Parathyroid adenoma (tissue), 2 donors: ENCODE data around the gene TCAIM.

Source experiments
- H2AFZ ChIP-seq: fragments of 300-600 bp; sonication (generic); one replicate; pipeline ENCODE4 v1.7.0; 2017; ENCODE audit warnings: antibody characterized with exemption, mild to moderate bottlenecking
- H3K27ac ChIP-seq: fragments of 300-600 bp; sonication (generic); one replicate; pipeline ENCODE4 v1.7.0; 2017
- H3K27me3 ChIP-seq: fragments of 300-600 bp; sonication (generic); one replicate; pipeline ENCODE4 v1.7.0; 2017; ENCODE audit warnings: low read length; ENCODE audit not compliant: control insufficient read depth, insufficient read depth
- H3K36me3 ChIP-seq: fragments of 300-600 bp; sonication (generic); one replicate; pipeline ENCODE4 v1.7.0; 2017; ENCODE audit warnings: low read length; ENCODE audit not compliant: control insufficient read depth, insufficient read depth
- H3K4me1 ChIP-seq: fragments of 300-600 bp; sonication (generic); one replicate; pipeline ENCODE4 v1.7.0; 2017; ENCODE audit warnings: control low read depth
- H3K4me2 ChIP-seq: fragments of 300-600 bp; sonication (generic); one replicate; pipeline ENCODE4 v1.7.0; 2017; ENCODE audit warnings: low read length
- H3K4me3 ChIP-seq: fragments of 300-600 bp; sonication (generic); one replicate; pipeline ENCODE4 v1.7.0; 2017; ENCODE audit warnings: low read depth, low read length
- H3K79me2 ChIP-seq: fragments of 300-600 bp; sonication (generic); one replicate; pipeline ENCODE4 v1.7.0; 2017; ENCODE audit warnings: control low read depth
- H3K9ac ChIP-seq: fragments of 300-600 bp; sonication (generic); one replicate; pipeline ENCODE4 v1.7.0; 2017; ENCODE audit warnings: mild to moderate bottlenecking
- H3K9me3 ChIP-seq: fragments of 300-600 bp; sonication (generic); one replicate; pipeline ENCODE4 v1.7.0; 2017; ENCODE audit warnings: low read length; ENCODE audit not compliant: control insufficient read depth
- TF ChIP-seq, protein P1 (sequence below): fragments of 300-600 bp; sonication (generic); IDR thresholded peaks from one replicate; pipeline ENCODE4 v1.7.0; 2017; ENCODE audit warnings: antibody characterized with exemption, mild to moderate bottlenecking
- donor health status: primary hyperparathyroidism.

The TCAIM gene

DNA sequence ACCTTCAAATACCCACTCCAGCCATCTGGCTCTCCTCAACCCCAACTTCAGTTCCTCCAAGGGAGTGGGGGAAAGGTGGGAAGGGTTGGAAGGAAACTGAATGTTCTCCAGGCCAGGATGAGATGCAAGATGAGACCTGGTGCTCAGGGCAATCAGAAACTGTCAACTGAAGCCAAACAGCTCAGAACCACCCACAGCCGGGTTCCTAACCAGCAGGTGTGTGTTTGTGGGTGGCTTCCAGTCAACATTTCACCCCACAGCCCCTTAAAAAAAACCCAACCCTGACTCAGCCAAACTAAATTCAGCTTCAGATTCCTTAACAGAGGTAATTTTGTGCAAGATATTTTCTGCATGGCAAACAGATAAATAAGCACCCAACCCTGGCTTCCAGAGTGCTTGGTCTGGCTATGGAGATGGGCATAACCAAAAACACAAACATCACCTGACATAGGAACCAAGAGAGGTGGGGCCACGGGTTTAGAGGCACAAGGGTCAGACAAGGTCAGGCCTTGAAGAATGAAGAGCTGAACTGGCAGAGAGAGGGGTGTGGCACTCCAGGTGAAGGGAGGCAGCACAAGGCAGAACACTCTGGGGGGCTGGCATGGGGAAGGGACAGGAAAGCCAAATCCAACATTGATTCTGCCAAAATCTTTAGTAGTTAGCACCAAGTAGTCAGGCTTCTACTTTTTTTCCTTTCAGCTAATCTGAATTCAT lies 104.2 kb downstream of the TCAIM start:
- Histone ChIP-seq H3K27ac (no peak overlapping the region), H3K9me3 (no peaks in the 10 kb centered on the region), H3K4me2 (no peak overlapping the region), H3K79me2 (no peaks in the 10 kb centered on the region), H2AFZ (no peak overlapping the region), H3K9ac (no peak overlapping the region), H3K4me3 (no peak overlapping the region), H3K4me1 (no peaks in the 10 kb centered on the region), H3K36me3 (no peaks in the 10 kb centered on the region), H3K27me3 (no peaks in the 10 kb centered on the region)
- TF ChIP-seq, protein P1, sequence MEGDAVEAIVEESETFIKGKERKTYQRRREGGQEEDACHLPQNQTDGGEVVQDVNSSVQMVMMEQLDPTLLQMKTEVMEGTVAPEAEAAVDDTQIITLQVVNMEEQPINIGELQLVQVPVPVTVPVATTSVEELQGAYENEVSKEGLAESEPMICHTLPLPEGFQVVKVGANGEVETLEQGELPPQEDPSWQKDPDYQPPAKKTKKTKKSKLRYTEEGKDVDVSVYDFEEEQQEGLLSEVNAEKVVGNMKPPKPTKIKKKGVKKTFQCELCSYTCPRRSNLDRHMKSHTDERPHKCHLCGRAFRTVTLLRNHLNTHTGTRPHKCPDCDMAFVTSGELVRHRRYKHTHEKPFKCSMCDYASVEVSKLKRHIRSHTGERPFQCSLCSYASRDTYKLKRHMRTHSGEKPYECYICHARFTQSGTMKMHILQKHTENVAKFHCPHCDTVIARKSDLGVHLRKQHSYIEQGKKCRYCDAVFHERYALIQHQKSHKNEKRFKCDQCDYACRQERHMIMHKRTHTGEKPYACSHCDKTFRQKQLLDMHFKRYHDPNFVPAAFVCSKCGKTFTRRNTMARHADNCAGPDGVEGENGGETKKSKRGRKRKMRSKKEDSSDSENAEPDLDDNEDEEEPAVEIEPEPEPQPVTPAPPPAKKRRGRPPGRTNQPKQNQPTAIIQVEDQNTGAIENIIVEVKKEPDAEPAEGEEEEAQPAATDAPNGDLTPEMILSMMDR = no peak

DNA sequence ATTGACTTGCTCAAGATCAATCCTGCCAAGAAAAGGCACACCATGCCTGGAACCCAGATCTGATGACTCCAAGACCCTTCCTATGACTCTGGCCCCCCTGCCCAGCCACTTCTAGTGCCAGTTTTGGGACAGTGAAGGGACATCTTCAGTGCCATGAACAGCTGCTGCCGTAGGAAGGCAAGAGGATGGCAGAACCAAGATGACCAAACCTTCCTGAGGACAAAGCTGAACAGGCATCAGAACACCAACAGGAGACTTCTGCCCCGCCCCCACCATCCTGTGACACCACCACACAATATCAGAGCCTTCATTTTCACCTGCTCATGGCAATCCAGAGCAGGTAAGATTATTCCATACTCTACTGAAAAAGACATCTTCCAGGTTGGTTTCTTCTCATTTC lies 105.9 kb downstream of the TCAIM start:
- TF ChIP-seq, protein P1 = no peak
- H3K9me3 ChIP-seq = no peaks in the 10 kb centered on the region
- H3K4me2 ChIP-seq = no peak overlapping the region
- H3K79me2 ChIP-seq = no peaks in the 10 kb centered on the region
- H2AFZ ChIP-seq = no peak overlapping the region
- no peaks in the 10 kb centered on the region for H3K36me3 ChIP-seq
- H3K9ac ChIP-seq = no peak overlapping the region
- no peaks in the 10 kb centered on the region for H3K27me3 ChIP-seq
- no peaks in the 10 kb centered on the region for H3K4me1 ChIP-seq
- no peak overlapping the region for H3K27ac ChIP-seq
- no peak overlapping the region for H3K4me3 ChIP-seq

GRCh38 chr3:44444896-44445691 lies 106.5 kb downstream of the TCAIM start:
- TF ChIP-seq, protein P1 = no peak
- H3K79me2 ChIP-seq = no peaks in the 10 kb centered on the region
- H2AFZ ChIP-seq = no peak overlapping the region
- H3K4me2 ChIP-seq = no peak overlapping the region
- no peak overlapping the region for H3K9ac ChIP-seq
- H3K4me1 ChIP-seq = no peaks in the 10 kb centered on the region
- H3K27ac ChIP-seq = no peak overlapping the region
- H3K9me3 ChIP-seq = no peaks in the 10 kb centered on the region
- H3K4me3 ChIP-seq = no peak overlapping the region
- H3K27me3 ChIP-seq = no peaks in the 10 kb centered on the region
- no peaks in the 10 kb centered on the region for H3K36me3 ChIP-seq

GRCh38 chr3:44445786-44446185 lies 107.2 kb downstream of the TCAIM start:
- Histone ChIP-seq H2AFZ (no peak overlapping the region), H3K9ac (no peak overlapping the region), H3K36me3 (no peaks in the 10 kb centered on the region), H3K27ac (no peak overlapping the region), H3K4me2 (no peak overlapping the region), H3K4me1 (no peaks in the 10 kb centered on the region), H3K9me3 (no peaks in the 10 kb centered on the region), H3K27me3 (no peaks in the 10 kb centered on the region), H3K4me3 (no peak overlapping the region), H3K79me2 (no peaks in the 10 kb centered on the region)
- TF ChIP-seq, protein P1 = no peak
